Stimulated activated CD8-positive, alpha-beta memory T cell treated with anti-CD3 and anti-CD28 coated beads, Interleukin-4, amount 100 ng/mL, for 1 hour (primary cell): ENCODE data around the gene MRC1.

Experiments
- DNase-seq, 2 donors: peaks; one replicate each; pipeline ENCODE4 v3.0.0-alpha.2; 2020; ENCODE audit warnings: low read depth in 2 of 2, low spot score in 1 of 2

Gene MRC1

GRCh38 chr10:17808971-17809841, at the start of gene MRC1:
Gene MRC1 (plus strand): TSS chr10:17809348. CDS start chr10:17809466, 118 bp downstream.
- DNase-seq: no peak

- DNase-seq: no peak
Measured at GRCh38 chr10:17764142-17764541, 45.0 kb upstream of the MRC1 start.

- DNase-seq: no peak
Measured at GRCh38 chr10:17765602-17766001, 43.5 kb upstream of the MRC1 start.

- no peak for DNase-seq
Measured at GRCh38 chr10:17766731-17767130, 42.4 kb upstream of the MRC1 start.

GRCh38 chr10:17768496-17768895, 40.7 kb upstream of the MRC1 start:
- no peak for DNase-seq

GRCh38 chr10:17768957-17769356, 40.2 kb upstream of the MRC1 start:
- no peak for DNase-seq

GRCh38 chr10:17771017-17771416, 38.1 kb upstream of the MRC1 start:
- DNase-seq: no peak

- no peak for DNase-seq
Measured at GRCh38 chr10:17779784-17780183, 29.4 kb upstream of the MRC1 start.

GRCh38 chr10:17780727-17781126, 28.4 kb upstream of the MRC1 start:
- DNase-seq: no peak

GRCh38 chr10:17781856-17782255, 27.3 kb upstream of the MRC1 start:
- no peak for DNase-seq

- DNase-seq: no peak
Measured at GRCh38 chr10:17782921-17783665, 26.1 kb upstream of the MRC1 start.

GRCh38 chr10:17783751-17784150, 25.4 kb upstream of the MRC1 start:
- DNase-seq: no peak

- no peak for DNase-seq
Measured at GRCh38 chr10:17784688-17785087, 24.5 kb upstream of the MRC1 start.

- DNase-seq: no peak
Measured at GRCh38 chr10:17785276-17785930, 23.7 kb upstream of the MRC1 start.

GRCh38 chr10:17787087-17787961, 21.8 kb upstream of the MRC1 start:
- DNase-seq: no peak

GRCh38 chr10:17788646-17789045, 20.5 kb upstream of the MRC1 start:
- no peak for DNase-seq

GRCh38 chr10:17789396-17789795, 19.8 kb upstream of the MRC1 start:
- no peak for DNase-seq

GRCh38 chr10:17790651-17791050, 18.5 kb upstream of the MRC1 start:
- no peak for DNase-seq

GRCh38 chr10:17792991-17793390, 16.2 kb upstream of the MRC1 start:
- DNase-seq: no peak

GRCh38 chr10:17793823-17794644, 15.1 kb upstream of the MRC1 start:
- DNase-seq: no peak
